Measurements from ENCODE around the gene TMA7B. TPM values are rescaled to one million over a fixed set of nuclear protein-coding genes. Genes with fewer than 3 reads are reported as not detected.

The TMA7B gene
- not detected in 2 replicates for total RNA-seq (2012; rRNA removed)
- not detected in 2 replicates for polyA plus RNA-seq (2012; rRNA removed)
- polyA plus RNA-seq (2012; cell fraction: cytosol; rRNA removed): not detected in 2 replicates
- 0.09 TPM in 1 of 2 replicates, not detected in the other for polyA plus RNA-seq (2012; cell fraction: nucleus; rRNA removed; ENCODE audit: low replicate concordance)
- Bru-seq, nascent RNA: not detected
- BruChase-seq, experiment 1, labeled RNA remaining after a 6-hour chase: not detected
- not detected for BruChase-seq, experiment 2, labeled RNA remaining after a 2-hour chase
- long read RNA-seq: 0 reads

GRCh38 chr22:39959640-39960447 is at the start of gene TMA7B:
Gene TMA7B, plus strand, starts transcription at chr22:39960397. Its CDS starts 3,978 bp downstream, at chr22:39964375.
- H4K91ac ChIP-seq (ENCODE audit: insufficient read depth, low read depth, low read length): peak within 1 kb of the TSS; percentile 86
- peak within 1 kb of the TSS; percentile 88 for H2AK5ac ChIP-seq (ENCODE audit: low read depth, low read length)
- intact Hi-C loops (cut with micrococcal nuclease) (no loop called here), dilution Hi-C loops (cut with HindIII; ENCODE audit: low sequenced_read_pairs, unreplicated experiment) (no loop called here), in situ Hi-C loops (cut with MboI; ENCODE audit: low sequenced_read_pairs) (no loop called here)
- CTCF ChIA-PET: interaction anchor here (0.5 kb wide), 1 partner anchor 31 kb away, joined by 4 read pairs; no protein-coding TSS in a partner anchor
- H3K18ac ChIP-seq (ENCODE audit: low read depth, low read length): peak within 1 kb of the TSS; percentile 8; the same call in 1 of the 2 replicates
- H3K79me1 ChIP-seq (ENCODE audit: low read depth in 1 of 2, low read length in 2 of 2): no peaks in the 10 kb centered on the region
- H3K23ac ChIP-seq (ENCODE audit: low read depth, low read length): peak within 1 kb of the TSS; percentile 55; the same call in 1 of the 2 replicates
- peak within 1 kb of the TSS; percentile 97 for H2BK5ac ChIP-seq (ENCODE audit: low read depth, low read length, poor library complexity, severe bottlenecking)
- H3K4me2 ChIP-seq (ENCODE audit: low read depth, low read length): peak within 1 kb of the TSS; percentile 38
- H2AK9ac ChIP-seq (replicated peaks; ENCODE audit: low read depth, low read length, poor library complexity): peak within 1 kb of the TSS; percentile 39
- H3K4ac ChIP-seq (ENCODE audit: low read depth, low read length): peak within 1 kb of the TSS; percentile 70
- TF ChIP-seq MAFK (IDR thresholded peaks at IDR 0.05; ENCODE audit: low read depth, low read length): no peak
- peak; percentile 31 for TF ChIP-seq SMC3 (IDR thresholded peaks at IDR 0.05; ENCODE audit: low read depth, low read length)
- TF ChIP-seq FOS (IDR thresholded peaks at IDR 0.05; ENCODE audit: low read depth, low read length): peak; percentile 55; the same call in 1 of the 2 replicates
- TF ChIP-seq MXI1 (IDR thresholded peaks at IDR 0.05; ENCODE audit: borderline replicate concordance, low read depth, low read length): no peak
- peak; percentile 38 for TF ChIP-seq RAD21 (IDR thresholded peaks at IDR 0.05; ENCODE audit: low read length)
- TF ChIP-seq CTCF (conservative IDR thresholded peaks at IDR 0.05; ENCODE audit: low read depth, low read length): peak; percentile 42
- no peak within 1 kb of the TSS for H3K4me3 ChIP-seq (ENCODE audit: insufficient read depth, low read depth, low read length)
- no peak within 1 kb of the TSS for H3K9ac ChIP-seq (ENCODE audit: low read depth, low read length)
- peak within 1 kb of the TSS; percentile 91 for H2BK20ac ChIP-seq (ENCODE audit: low read depth, low read length)
- peak within 1 kb of the TSS; percentile 31; the same call in 1 of the 2 replicates for H4K5ac ChIP-seq (ENCODE audit: low read depth, low read length)
- DNase-seq: peak; percentile 75
- WGBS, 2 experiments (ENCODE audit: extremely low coverage in 2 of 2, insufficient read length in 1 of 2): 56% methylated on average over 2 of the region's 14 CpGs; no CpG with 5 or more reads in 1 of the 2 experiments
- peak within 1 kb of the TSS; percentile 17 to 83 for H4K8ac ChIP-seq (ENCODE audit: low read depth in 2 of 2, low read length in 2 of 2)
- no peaks in the 10 kb centered on the region for H3K9me3 ChIP-seq (ENCODE audit: control insufficient read depth, insufficient read depth, low read length)
- H2BK120ac ChIP-seq (ENCODE audit: low read depth, low read length): peak within 1 kb of the TSS; percentile 91
- peaks cover 8% of the 10 kb centered on the region for H3K4me1 ChIP-seq (ENCODE audit: control insufficient read depth, insufficient read depth, low read length)
- no peaks in the 10 kb centered on the region for H3K36me3 ChIP-seq (ENCODE audit: control insufficient read depth, insufficient read depth, low read length)
- peak within 1 kb of the TSS; percentile 82 for H2AFZ ChIP-seq (replicated peaks; ENCODE audit: low read length, poor library complexity)
- 0 out of 2 replicates have a peak, but pooled peaks cover 2% of the 10 kb centered on the region for H3K9me1 ChIP-seq (ENCODE audit: insufficient read depth, low read length)
- no TSS peak for BruUV-seq (replicated peaks)
- peak; percentile 83 for ATAC-seq (ENCODE audit: low read depth)
- no peaks in the 10 kb centered on the region for H3K27me3 ChIP-seq (ENCODE audit: control insufficient read depth, insufficient read depth, low read length)
- peak within 1 kb of the TSS; percentile 65 for H3K56ac ChIP-seq (ENCODE audit: extremely low read depth, insufficient read depth, low read length)
- H3K14ac ChIP-seq (replicated peaks; ENCODE audit: low read depth, low read length): peak within 1 kb of the TSS; percentile 76
- H3K27ac ChIP-seq (ENCODE audit: insufficient read depth, low read length): peak within 1 kb of the TSS; percentile 51
- H4K20me1 ChIP-seq (ENCODE audit: insufficient read depth, low read length): no peaks in the 10 kb centered on the region; the same call in 1 of the 2 replicates
- POLR2A ChIA-PET (ENCODE audit: unreplicated experiment): no interaction called here
- H2BK15ac ChIP-seq (ENCODE audit: low read depth, low read length): peak within 1 kb of the TSS; percentile 88; the same call in 2 of the 3 replicates
